ENCODE data around the gene TNS4.
A peak's percentile ranks its signal among the peaks of the same experiment; 100 is the strongest.

TNS4 gene

DNA sequence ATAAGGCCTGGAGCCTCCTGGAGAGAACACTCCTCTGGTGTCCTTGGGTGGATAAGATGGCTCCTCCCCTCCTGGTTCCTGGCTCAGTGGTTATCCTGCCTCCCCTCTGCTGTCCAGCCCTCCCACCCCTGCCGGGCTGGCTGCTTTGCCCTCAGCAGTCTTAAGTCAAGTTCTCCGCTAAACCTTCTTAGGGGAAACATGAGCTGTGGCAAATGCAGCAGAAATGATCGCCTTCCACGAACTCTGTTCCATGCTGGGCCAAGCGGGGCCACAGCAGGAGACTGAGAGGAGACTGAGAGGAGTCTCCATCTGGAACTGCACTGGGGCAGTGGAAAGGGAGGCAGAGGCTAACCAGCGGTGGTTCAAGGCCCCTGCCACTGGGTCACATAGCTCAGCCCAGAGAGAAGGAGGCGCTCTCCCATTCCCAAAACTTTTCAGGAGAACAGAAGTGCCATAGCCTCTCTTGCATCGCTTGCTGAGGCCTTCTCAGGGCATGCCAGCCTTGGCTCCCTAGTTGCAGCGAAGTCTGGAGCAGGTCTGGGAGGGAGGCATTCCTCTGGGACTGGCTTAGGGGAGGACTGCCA, 26.9 kb downstream of the TNS4 start:
- DNase-seq: no peak
- peaks cover 8% of the 10 kb centered on the region for H3K36me3 Mint-ChIP-seq
- peaks cover 33% of the 10 kb centered on the region for H3K27me3 Mint-ChIP-seq
- no peak overlapping the region for H3K27ac Mint-ChIP-seq
- CTCF ChIA-PET: interaction anchor here (0.6 to 4.5 kb wide), 5 partner anchors 9 to 76 kb away, joined by 3 to 75 read pairs (median 13); no protein-coding TSS in a partner anchor
- no peak overlapping the region for H3K4me3 Mint-ChIP-seq
- peaks cover 50% of the 10 kb centered on the region for H3K4me1 Mint-ChIP-seq
- H3K9me3 Mint-ChIP-seq: no peaks in the 10 kb centered on the region

DNA sequence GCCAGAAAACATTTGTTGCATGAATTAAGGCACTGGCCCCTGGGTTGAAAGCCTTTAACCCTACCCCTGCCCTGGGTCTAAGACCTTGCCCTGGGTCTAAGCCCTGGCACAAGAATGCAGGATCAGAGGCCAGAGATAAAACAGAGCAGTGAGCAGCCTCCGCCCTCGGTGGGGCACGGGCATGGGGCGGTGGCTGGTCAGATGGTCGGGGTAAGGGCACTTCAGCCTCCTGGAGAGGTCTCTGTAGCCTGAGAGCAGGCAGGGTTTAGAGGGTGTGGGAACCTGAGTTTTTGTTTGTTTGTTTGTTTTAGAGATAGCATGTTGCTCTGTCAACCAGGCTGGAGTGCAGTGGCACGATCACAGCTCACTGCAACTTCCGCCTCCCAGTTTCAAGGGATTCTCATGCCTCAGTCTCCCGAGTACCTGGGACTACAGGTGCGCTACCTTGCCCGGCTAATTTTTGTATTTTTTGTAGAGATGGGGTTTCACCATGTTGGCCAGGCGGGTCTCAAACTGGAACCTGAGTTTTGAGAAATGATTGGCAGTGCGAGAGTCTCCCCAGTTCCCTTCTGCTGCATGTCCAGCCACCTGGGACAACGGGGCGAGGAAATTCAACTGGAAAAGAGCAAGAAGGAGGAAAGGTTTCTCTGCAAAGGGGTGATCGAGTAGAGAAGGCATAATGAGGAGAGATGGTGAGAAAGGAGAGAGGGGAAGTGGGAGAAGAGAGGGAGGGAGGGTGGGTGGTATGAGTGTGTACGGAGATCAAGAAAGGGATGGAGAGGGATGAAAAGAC, 27.7 kb downstream of the TNS4 start:
- Mint-ChIP-seq H3K27me3 (peaks cover 41% of the 10 kb centered on the region), H3K27ac (peak overlapping the region; percentile 54), H3K36me3 (peaks cover 4% of the 10 kb centered on the region), H3K4me1 (peaks cover 42% of the 10 kb centered on the region), H3K4me3 (no peak overlapping the region), H3K9me3 (no peaks in the 10 kb centered on the region)
- CTCF ChIA-PET: interaction anchor here (4.5 kb wide), 1 partner anchor 59 kb away, joined by 75 read pairs; no protein-coding TSS in a partner anchor
- no peak for DNase-seq

DNA sequence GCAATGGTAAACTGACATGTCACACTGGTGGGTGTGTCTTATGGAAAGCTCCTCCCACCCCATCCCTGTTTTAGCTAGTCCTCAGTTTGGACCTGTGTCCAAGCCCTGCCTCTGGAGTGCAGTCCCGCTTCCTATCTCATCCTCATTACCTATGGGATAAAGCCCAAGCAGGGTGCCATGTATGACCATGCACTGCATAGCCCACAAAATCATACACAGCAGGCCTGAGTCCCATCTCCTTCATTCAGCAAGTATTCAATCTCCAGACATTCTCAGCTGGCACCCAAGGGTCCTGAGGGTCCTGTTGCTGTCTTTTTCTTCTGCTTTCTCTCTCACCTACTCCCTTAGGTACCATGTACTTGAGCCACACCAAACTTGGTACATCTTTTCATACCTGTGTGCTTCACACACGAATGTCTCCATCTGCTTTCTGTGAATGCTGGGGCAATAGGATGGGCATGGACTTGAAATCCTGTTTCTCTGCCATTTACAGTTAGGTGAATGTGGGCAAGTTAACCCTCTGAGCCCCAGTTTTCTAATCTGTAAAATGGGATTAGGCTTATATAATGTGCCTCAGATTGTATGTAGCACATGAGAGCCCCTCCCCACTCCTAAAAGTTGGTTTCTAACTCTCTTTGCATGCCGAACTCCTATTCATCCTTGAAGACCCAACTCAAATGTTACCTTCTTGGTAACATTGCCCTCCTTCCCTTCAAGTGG, 28.5 kb downstream of the TNS4 start:
- no peaks in the 10 kb centered on the region for H3K9me3 Mint-ChIP-seq
- CTCF ChIA-PET: interaction anchor here (0.8 kb wide), 1 partner anchor 45 kb away, joined by 3 read pairs; no protein-coding TSS in a partner anchor
- no peak overlapping the region for H3K27ac Mint-ChIP-seq
- no peak for DNase-seq
- H3K36me3 Mint-ChIP-seq: peaks cover 3% of the 10 kb centered on the region
- no peak overlapping the region for H3K4me3 Mint-ChIP-seq
- peaks cover 34% of the 10 kb centered on the region for H3K4me1 Mint-ChIP-seq
- peaks cover 41% of the 10 kb centered on the region for H3K27me3 Mint-ChIP-seq

DNA sequence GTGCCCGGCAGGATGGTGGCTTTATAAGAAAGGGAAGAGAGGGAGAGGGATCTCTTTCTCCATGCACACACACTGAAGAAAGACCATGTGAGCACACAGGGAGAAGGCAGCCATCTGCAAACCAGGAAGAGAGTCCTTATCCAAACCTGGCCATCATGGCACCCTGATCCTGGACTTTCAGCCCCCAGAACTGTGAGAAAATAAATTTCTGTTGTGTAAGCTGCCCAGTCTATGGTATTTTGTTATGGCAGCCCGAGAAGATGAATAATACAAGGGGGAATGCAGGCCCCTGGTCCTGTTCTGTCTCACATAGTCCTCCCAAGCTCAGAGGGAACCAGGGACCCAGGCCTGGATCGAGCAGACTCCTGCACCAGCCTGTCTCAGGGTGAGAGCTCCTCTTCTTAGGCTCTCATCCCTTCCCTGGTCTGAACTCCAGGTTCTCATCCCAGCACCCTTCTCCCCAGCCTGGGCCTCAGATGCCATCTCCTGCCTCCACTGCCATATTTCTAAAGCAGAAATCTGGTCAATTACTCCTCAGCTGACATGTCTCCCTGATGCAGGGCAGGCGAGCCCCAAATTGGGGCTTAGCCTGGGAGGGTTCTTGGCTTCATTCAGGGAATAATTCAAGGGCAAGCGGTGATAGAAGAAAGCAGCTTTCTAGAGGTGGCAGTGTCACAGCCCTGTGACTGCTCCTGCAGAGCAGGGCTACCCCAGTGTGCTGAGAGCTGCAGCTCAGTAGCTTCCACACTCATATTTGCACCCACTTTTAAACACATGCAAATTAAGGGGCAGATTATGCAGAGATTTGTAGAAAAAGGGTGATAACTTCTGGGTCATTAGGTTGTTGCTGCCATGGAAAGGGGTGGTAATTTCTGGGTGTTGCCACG, 29.3 kb downstream of the TNS4 start:
- H3K4me1 Mint-ChIP-seq: peaks cover 26% of the 10 kb centered on the region
- no peak overlapping the region for H3K4me3 Mint-ChIP-seq
- CTCF ChIA-PET: interaction anchor here (0.8 to 1.0 kb wide), 2 partner anchors 10 to 46 kb away, joined by 3 read pairs; no protein-coding TSS in a partner anchor
- no peak overlapping the region for H3K27ac Mint-ChIP-seq
- DNase-seq: no peak
- peaks cover 3% of the 10 kb centered on the region for H3K36me3 Mint-ChIP-seq
- no peaks in the 10 kb centered on the region for H3K9me3 Mint-ChIP-seq
- H3K27me3 Mint-ChIP-seq: peaks cover 48% of the 10 kb centered on the region

DNA sequence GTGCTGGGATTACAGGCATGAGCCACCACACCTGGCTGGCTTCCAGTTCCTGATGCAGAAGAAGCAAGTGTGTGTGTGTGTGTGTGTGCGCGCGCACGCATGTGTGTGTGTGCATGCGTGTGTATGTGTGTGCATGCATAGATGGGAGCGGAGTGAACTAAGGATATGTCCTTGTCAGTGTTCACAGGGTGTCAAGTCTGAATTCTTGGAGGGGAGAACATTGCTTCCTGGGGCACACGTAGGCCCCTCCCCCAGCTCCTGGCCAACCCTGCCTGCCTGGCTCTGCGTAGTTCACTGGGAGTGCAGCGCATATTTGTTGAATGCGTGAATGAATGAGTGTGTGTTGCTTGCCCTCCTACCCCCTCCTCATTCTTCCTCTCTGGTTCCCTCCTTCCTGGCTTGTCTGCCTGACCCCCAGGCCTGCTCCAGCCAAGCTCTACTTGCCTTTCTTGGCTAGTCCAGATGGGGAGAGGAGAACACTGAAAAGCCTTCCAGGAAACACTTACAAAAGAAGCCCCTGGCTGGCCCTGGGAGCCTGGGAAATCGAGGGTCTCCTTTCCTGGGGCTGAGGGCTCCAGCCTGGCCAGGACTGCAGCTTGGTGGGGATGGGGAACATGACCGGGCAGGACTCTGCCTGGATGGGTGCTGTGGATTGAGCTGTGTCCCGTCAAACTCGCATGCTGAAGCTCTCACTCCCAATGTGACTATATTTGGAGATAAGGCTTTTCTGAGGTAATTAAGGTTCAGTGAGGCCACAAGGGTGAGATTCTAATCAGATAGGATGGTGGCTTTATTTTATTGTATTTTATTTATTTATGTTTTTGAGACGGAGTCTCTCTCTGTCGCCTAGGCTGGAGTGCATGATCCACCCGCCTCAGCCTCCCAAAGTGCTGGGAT, 30.2 kb downstream of the TNS4 start:
- Mint-ChIP-seq H3K27ac (no peak overlapping the region), H3K36me3 (peaks cover 3% of the 10 kb centered on the region), H3K9me3 (no peaks in the 10 kb centered on the region), H3K4me3 (no peak overlapping the region), H3K4me1 (peaks cover 17% of the 10 kb centered on the region), H3K27me3 (peaks cover 57% of the 10 kb centered on the region)
- no peak for DNase-seq
- CTCF ChIA-PET: interaction anchor here (1.0 kb wide), 1 partner anchor 11 kb away, joined by 3 read pairs; no protein-coding TSS in a partner anchor

DNA sequence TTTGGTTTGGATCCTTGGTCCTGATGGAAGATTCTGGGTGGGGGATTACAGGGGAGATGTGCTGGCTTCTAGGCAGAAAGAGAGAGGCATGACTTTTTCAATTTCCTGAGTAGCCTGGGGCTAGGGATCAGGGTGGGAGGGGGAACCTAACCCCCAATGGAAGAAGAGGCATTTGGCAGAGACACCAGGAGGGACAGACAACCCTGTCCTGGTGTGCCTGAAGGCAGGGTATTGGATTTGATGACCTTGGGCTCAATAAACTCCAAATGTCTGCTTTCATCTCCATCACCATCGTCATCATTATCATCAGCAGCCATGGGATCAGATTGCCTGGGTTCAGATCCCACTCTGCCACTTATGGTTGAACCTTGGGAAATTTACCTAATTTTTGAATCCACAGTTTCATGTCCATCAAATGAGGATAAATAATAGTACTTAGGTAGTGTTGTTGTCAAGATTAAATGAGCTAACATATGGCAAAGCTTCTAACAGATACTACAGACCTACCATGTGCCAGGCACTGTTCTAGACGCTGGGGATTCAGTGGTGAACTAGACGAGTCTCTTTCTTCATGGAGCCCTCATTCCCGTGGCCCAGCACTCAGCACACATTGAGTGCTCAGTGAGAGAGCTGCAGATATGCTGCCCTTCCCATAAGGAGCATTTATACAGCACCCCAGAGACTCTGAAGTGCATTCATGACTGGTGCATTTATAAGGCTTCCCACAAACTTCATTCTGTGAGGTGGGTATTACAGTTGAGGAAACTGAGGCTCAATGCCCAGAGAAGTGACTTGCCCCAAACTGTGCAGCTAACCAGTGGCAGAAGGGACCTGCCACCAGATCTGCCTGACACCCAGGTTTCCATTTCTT, 31.4 kb downstream of the TNS4 start:
- H3K9me3 Mint-ChIP-seq: no peaks in the 10 kb centered on the region
- H3K4me1 Mint-ChIP-seq: peaks cover 8% of the 10 kb centered on the region
- no peak overlapping the region for H3K4me3 Mint-ChIP-seq
- no peak overlapping the region for H3K27ac Mint-ChIP-seq
- DNase-seq: no peak
- peaks cover 3% of the 10 kb centered on the region for H3K36me3 Mint-ChIP-seq
- CTCF ChIA-PET: interaction anchor here (0.8 kb wide), 1 partner anchor 19 kb away, joined by 3 read pairs; no protein-coding TSS in a partner anchor
- H3K27me3 Mint-ChIP-seq: peaks cover 68% of the 10 kb centered on the region

DNA sequence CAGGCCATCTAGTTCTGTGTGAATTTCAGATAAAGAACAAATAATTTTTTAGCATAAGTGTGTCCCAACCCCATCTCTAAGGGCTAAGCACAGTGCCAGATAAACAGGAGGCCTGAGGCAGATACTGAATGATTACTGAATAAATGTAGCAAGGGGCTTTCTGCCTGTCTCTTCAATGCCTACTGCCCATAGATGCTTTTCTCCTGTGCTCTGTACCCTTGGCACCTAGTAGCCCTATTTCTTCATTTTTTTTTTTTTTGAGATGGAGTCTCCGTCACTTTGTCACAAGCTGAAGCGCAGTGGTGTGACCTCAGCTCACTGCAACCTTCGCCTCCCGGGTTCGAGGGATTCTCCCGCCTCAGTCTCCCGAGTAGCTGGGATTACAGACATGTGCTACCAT, 32.9 kb downstream of the TNS4 start:
- Mint-ChIP-seq H3K36me3 (peaks cover 3% of the 10 kb centered on the region), H3K4me3 (no peak overlapping the region), H3K4me1 (peaks cover 3% of the 10 kb centered on the region), H3K27ac (no peak overlapping the region), H3K27me3 (peaks cover 75% of the 10 kb centered on the region), H3K9me3 (no peaks in the 10 kb centered on the region)
- CTCF ChIA-PET: interaction anchor here (0.7 kb wide), 1 partner anchor 110 kb away, joined by 4 read pairs; no protein-coding TSS in a partner anchor
- no peak for DNase-seq

DNA sequence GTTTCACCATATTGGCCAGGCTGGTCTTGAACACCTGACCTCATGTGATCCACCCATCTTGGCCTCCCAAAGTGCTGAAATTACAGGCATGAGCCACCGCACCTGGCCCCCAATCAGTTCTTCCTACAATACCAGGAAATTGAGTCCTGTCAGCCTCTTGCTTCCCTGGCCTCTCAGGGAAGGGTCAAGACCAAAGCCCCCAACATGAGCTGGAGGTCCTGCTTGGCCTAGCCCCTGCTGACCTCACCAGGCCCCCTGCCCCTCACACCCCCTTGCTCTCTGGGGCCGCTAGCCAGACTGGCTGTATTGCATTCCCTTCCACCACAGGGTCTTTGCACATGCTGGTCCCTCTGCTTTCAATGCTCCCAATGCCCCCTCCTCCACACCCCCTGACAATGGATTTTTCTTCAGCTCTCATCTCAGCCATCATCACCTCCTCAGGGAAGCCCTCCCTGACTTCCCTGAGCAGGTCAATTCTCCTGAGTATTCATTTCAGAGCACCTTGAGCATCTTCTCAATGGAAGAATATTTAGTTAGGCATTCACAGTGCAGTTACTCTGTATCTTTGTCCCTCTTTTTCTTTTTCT, 34.0 kb downstream of the TNS4 start:
- H3K36me3 Mint-ChIP-seq: no peaks in the 10 kb centered on the region
- H3K27ac Mint-ChIP-seq: no peak overlapping the region
- no peak for DNase-seq
- H3K4me1 Mint-ChIP-seq: no peaks in the 10 kb centered on the region
- no peaks in the 10 kb centered on the region for H3K9me3 Mint-ChIP-seq
- H3K27me3 Mint-ChIP-seq: peaks cover 70% of the 10 kb centered on the region
- no peak overlapping the region for H3K4me3 Mint-ChIP-seq
- CTCF ChIA-PET: interaction anchor here (4.0 kb wide), 1 partner anchor 9 kb away, joined by 21 read pairs; no protein-coding TSS in a partner anchor

DNA sequence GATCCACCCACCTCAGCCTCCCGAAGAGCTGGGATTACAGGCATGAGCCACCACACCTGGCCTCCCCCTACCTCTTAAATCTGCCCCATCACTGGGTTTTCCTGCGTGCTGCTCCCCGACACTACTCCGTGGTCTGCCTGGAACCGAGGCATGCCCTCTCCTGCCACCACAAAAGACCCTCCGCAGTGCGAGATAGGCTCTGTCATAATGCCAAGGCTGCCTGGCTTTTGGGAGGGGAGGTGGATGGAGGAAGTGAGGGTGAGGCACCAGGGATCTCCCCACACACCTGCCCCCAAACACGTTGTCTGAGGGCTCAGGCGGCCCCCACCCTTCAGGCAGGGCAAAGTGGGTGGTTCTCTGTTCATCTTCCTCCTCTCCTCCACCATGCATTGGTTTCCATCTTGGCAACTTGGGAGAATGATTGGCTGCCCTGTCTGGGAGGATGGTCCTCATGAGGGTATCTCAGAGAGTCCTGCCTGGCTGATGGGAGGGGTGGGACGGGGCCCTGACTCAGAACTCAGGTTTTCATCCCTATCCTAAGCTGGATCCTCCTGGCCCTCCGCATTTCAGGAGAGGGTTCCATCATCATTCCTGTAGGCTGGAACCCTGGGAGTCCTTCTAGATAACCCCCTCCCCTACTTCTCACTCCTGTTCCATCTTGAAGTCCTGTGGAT, 35.0 kb downstream of the TNS4 start:
- no peak for DNase-seq
- Mint-ChIP-seq H3K4me1 (no peaks in the 10 kb centered on the region), H3K27me3 (peaks cover 65% of the 10 kb centered on the region), H3K4me3 (no peak overlapping the region), H3K9me3 (no peaks in the 10 kb centered on the region), H3K36me3 (no peaks in the 10 kb centered on the region), H3K27ac (no peak overlapping the region)
- CTCF ChIA-PET: interaction anchor here (0.6 to 4.0 kb wide), 2 partner anchors 10 to 185 kb away, joined by 4 to 21 read pairs; no protein-coding TSS in a partner anchor

DNA sequence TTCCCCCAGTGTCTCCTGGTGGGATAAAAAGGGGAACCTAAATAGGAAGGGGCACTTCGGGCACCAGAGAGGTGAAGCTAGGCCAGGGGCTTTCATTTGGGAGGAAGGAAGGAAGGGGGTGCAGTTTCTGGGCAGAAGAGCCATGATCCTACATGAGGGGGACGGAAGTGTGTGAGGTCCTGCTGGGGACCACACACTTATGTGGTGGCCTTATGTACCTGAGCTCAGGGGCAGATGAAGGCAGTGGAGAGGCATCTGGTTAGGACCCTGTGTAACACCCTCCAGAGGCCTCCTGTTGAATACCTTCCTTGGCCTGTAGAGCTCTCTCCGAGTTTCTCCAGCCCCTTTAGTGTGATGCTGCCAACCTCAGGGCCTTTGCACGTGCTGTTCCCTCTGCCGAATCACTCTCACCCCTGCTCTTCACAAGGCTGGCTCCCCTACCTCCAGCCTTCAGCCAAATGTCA, 37.0 kb downstream of the TNS4 start:
- H3K9me3 Mint-ChIP-seq: no peaks in the 10 kb centered on the region
- no peak for DNase-seq
- H3K4me1 Mint-ChIP-seq: no peaks in the 10 kb centered on the region
- peaks cover 46% of the 10 kb centered on the region for H3K27me3 Mint-ChIP-seq
- H3K4me3 Mint-ChIP-seq: no peak overlapping the region
- no peaks in the 10 kb centered on the region for H3K36me3 Mint-ChIP-seq
- no peak overlapping the region for H3K27ac Mint-ChIP-seq
- CTCF ChIA-PET: interaction anchor here (0.9 to 4.0 kb wide), 5 partner anchors 12 to 68 kb away, joined by 3 to 21 read pairs (median 3); no protein-coding TSS in a partner anchor

DNA sequence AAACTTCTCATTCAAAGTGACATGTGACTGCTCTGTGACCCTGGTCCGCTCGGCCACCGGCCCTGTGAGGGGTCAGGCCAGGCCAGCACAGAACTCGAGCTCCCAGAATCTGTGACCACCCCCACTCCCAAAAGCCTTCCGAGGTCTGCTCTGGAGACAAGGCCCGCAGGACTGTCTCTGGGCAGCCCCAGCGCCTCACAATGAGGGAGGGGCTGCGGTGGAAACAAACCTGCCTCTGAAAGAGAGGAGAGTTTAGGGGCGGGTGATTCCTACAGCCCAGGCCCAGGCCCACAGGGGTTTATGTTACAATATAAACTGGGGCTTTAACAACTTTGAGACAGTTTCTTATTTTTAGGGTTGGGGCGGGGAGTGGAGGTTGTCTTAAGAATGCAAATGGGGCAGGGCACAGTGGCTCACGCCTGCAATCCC, 38.3 kb downstream of the TNS4 start:
- H3K36me3 Mint-ChIP-seq: peaks cover 7% of the 10 kb centered on the region
- H3K4me1 Mint-ChIP-seq: no peaks in the 10 kb centered on the region
- H3K27ac Mint-ChIP-seq: no peak overlapping the region
- H3K4me3 Mint-ChIP-seq: no peak overlapping the region
- peaks cover 39% of the 10 kb centered on the region for H3K27me3 Mint-ChIP-seq
- CTCF ChIA-PET: no interaction called here
- no peaks in the 10 kb centered on the region for H3K9me3 Mint-ChIP-seq
- no peak for DNase-seq
